ENCODE measurements around the gene CCK. TPM values are rescaled to one million over a fixed set of nuclear protein-coding genes. Genes with fewer than 3 reads are reported as not detected.

Gene CCK
- total RNA-seq, 1 donor from 2014 or later: not detected

DNA sequence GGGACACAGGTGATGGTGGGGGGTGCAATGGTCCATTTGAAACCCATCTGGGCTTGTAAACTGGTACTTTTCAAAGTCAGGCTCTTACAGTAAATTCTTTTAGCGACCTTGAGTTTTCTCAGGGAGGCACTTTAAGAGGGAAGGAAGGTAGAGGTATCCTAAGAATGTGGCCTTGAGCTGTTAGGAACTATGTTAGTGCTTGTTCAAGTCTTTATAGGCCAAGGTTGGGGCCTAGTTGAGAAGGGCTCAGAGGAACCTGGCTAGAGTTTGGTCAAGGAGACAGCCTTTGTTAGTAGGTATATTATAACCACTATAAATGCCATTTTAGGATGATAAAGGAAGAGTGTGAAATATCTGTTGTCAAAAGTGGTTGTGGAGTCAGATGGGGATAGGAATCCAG, 9.2 kb upstream of the CCK start:
- Mint-ChIP-seq H3K4me3 (no peak overlapping the region), H3K4me1 (no peaks in the 10 kb centered on the region), H3K27me3 (ENCODE audit: low read depth) (peaks cover 25% of the 10 kb centered on the region), H3K9me3 (peaks cover 23% of the 10 kb centered on the region), H3K36me3 (no peaks in the 10 kb centered on the region), H3K27ac (no peak overlapping the region)
- DNase-seq (ENCODE audit: low spot score in 2 of 2, unreplicated experiment in 2 of 2): no peak
- TF ChIP-seq, protein P1, sequence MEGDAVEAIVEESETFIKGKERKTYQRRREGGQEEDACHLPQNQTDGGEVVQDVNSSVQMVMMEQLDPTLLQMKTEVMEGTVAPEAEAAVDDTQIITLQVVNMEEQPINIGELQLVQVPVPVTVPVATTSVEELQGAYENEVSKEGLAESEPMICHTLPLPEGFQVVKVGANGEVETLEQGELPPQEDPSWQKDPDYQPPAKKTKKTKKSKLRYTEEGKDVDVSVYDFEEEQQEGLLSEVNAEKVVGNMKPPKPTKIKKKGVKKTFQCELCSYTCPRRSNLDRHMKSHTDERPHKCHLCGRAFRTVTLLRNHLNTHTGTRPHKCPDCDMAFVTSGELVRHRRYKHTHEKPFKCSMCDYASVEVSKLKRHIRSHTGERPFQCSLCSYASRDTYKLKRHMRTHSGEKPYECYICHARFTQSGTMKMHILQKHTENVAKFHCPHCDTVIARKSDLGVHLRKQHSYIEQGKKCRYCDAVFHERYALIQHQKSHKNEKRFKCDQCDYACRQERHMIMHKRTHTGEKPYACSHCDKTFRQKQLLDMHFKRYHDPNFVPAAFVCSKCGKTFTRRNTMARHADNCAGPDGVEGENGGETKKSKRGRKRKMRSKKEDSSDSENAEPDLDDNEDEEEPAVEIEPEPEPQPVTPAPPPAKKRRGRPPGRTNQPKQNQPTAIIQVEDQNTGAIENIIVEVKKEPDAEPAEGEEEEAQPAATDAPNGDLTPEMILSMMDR (IDR thresholded peaks at IDR 0.05; ENCODE audit: unreplicated experiment): no peak

DNA sequence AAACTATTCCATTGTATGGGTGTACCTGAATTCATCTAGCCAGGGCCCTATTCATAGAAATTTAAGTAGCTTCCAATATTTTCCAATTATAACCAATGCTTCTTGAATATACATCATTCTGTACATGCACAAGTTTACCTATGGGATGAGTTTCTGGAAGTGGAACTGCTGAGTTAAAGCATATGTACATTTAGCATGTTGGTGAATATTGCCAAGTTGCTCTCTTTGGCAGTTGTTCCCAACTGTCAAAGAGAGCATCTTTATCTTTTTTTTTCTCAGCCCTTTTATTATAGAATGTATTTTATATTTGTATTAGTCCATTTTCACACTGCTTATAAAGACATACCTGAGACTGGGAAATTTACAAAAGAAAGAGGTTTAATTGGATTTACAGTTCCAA, 8.3 kb upstream of the CCK start:
- H3K36me3 Mint-ChIP-seq: no peaks in the 10 kb centered on the region
- no peak overlapping the region for H3K4me3 Mint-ChIP-seq
- TF ChIP-seq, protein P1 (IDR thresholded peaks at IDR 0.05; ENCODE audit: unreplicated experiment): no peak
- DNase-seq (ENCODE audit: low spot score in 2 of 2, unreplicated experiment in 2 of 2): no peak
- no peak overlapping the region for H3K27ac Mint-ChIP-seq
- H3K9me3 Mint-ChIP-seq: peaks cover 17% of the 10 kb centered on the region
- H3K4me1 Mint-ChIP-seq: no peaks in the 10 kb centered on the region
- peaks cover 33% of the 10 kb centered on the region for H3K27me3 Mint-ChIP-seq (ENCODE audit: low read depth)

DNA sequence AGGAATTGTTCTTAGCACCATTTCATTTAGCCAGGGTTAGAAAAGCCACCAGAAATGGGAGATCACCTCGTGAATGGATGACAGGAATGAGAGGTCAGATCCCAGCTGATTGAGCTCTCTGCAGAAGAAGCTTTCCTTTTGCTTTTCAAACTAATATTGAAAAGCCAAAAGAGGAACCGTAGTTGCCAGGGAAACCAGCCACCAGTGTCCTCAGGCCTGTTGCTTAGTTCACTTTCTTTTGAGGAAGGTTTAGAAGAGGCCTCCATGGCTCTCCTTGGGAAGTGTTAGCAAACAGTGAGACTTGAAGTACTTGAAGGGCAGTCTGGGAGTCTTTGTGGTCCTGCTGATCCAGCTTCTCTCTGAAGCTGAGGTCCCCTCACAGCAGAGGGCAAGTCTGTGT, 7.4 kb upstream of the CCK start:
- Mint-ChIP-seq H3K4me1 (no peaks in the 10 kb centered on the region), H3K27me3 (ENCODE audit: low read depth) (peaks cover 43% of the 10 kb centered on the region), H3K4me3 (no peak overlapping the region), H3K27ac (no peak overlapping the region), H3K36me3 (no peaks in the 10 kb centered on the region), H3K9me3 (peaks cover 13% of the 10 kb centered on the region)
- no peak for DNase-seq (ENCODE audit: low spot score in 2 of 2, unreplicated experiment in 2 of 2)
- TF ChIP-seq, protein P1 (IDR thresholded peaks at IDR 0.05; ENCODE audit: unreplicated experiment): no peak

DNA sequence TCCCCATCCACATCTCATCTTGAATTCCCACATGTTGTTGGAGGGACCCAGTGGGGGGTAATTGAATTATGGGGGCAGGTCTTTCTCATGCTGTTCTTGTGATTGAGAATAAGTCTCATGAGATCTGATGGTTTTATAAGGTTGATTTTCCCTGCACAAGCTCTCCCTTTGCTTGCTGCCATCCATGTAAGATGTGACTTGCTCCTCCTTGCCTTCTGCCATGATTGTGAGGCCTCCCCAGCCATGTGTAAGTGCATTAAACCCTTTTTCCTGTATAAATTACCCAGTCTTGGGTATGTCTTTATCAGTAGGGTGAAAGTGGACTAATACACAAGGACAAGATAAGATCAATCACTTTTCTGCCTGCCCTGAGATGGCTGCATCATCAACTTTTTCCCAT, 5.8 kb upstream of the CCK start:
- TF ChIP-seq, protein P1 (IDR thresholded peaks at IDR 0.05; ENCODE audit: unreplicated experiment): no peak
- no peak for DNase-seq (ENCODE audit: low spot score in 2 of 2, unreplicated experiment in 2 of 2)
- H3K27me3 Mint-ChIP-seq (ENCODE audit: low read depth): peaks cover 58% of the 10 kb centered on the region
- H3K4me3 Mint-ChIP-seq: no peak overlapping the region
- peaks cover 13% of the 10 kb centered on the region for H3K9me3 Mint-ChIP-seq
- H3K27ac Mint-ChIP-seq: no peak overlapping the region
- no peaks in the 10 kb centered on the region for H3K36me3 Mint-ChIP-seq
- H3K4me1 Mint-ChIP-seq: no peaks in the 10 kb centered on the region

DNA sequence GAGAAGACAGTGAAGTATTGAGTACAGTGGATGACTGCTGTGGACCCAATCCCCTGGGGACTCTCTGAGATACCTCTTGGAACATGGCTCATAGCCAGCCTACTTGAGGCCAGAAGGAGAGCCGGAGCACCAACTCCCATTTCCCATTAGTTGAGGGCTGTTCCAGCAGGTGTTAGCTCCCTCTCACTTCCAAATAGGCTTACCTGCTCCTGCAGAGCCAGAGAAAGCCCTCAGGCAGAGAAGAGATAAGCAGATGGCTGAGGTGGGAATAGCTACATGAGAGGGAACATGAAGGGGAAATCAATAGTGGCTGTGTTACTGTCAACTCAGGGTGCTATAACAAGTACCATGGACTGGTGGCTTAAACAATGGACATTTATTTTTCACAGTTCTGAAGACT, 4.6 kb upstream of the CCK start:
- no peaks in the 10 kb centered on the region for H3K4me1 Mint-ChIP-seq
- peaks cover 59% of the 10 kb centered on the region for H3K27me3 Mint-ChIP-seq (ENCODE audit: low read depth)

More for the DNA sequence above, 4.6 kb upstream of the CCK start:
- TF ChIP-seq, protein P1 (IDR thresholded peaks at IDR 0.05; ENCODE audit: unreplicated experiment): no peak
- Mint-ChIP-seq H3K27ac (no peak overlapping the region), H3K36me3 (no peaks in the 10 kb centered on the region), H3K9me3 (peaks cover 13% of the 10 kb centered on the region), H3K4me3 (no peak overlapping the region)
- DNase-seq (ENCODE audit: low spot score in 2 of 2, unreplicated experiment in 2 of 2): no peak
